Liver (tissue), 9 donors: Measurements from ENCODE around the gene NRK. TPM values are rescaled to one million over a fixed set of nuclear protein-coding genes. Genes with fewer than 3 reads are reported as not detected.

Experiments
- DNase-seq: peaks from one replicate; pipeline ENCODE4 v3.0.0-alpha.2; 2017; ENCODE audit warnings: low spot score
- H3K27ac ChIP-seq, 2 donors: one replicate each; pipeline ENCODE4 v1.7.0; 2013; ENCODE audit warnings: inconsistent platforms in 2 of 2, low read length in 2 of 2, control low read depth in 1 of 2, low read depth in 1 of 2, mild to moderate bottlenecking in 1 of 2
- H3K27me3 ChIP-seq, 4 donors: one replicate each; pipeline versions ENCODE4 v1.6.1 to v1.7.0; 2013; ENCODE audit warnings: low read length in 3 of 4, inconsistent platforms in 1 of 4, mild to moderate bottlenecking in 1 of 4, moderate library complexity in 1 of 4; ENCODE audit not compliant: control insufficient read depth in 4 of 4, insufficient read depth in 4 of 4
- H3K36me3 ChIP-seq, 4 donors: one replicate each; pipeline versions ENCODE4 v1.6.1 to v1.7.0; 2013; ENCODE audit warnings: low read length in 3 of 4, mild to moderate bottlenecking in 3 of 4, low read depth in 1 of 4, moderate library complexity in 1 of 4; ENCODE audit not compliant: control insufficient read depth in 4 of 4, insufficient read depth in 3 of 4
- H3K4me1 ChIP-seq, 4 donors: one replicate each; pipeline versions ENCODE4 v1.6.1 to v1.7.0; 2013; ENCODE audit warnings: low read length in 3 of 4, mild to moderate bottlenecking in 3 of 4, moderate library complexity in 1 of 4; ENCODE audit not compliant: control insufficient read depth in 4 of 4, insufficient read depth in 4 of 4
- H3K4me3 ChIP-seq, 3 donors: one replicate each; pipeline versions ENCODE4 v1.6.1 to v1.7.0; 2013; ENCODE audit warnings: low read length in 3 of 3, control low read depth in 1 of 3, low read depth in 1 of 3, mild to moderate bottlenecking in 1 of 3
- H3K9ac ChIP-seq, 2 donors: one replicate each; pipeline ENCODE4 v1.7.0; 2013; ENCODE audit warnings: low read length in 2 of 2, mild to moderate bottlenecking in 2 of 2, moderate library complexity in 2 of 2, control low read depth in 1 of 2, low read depth in 1 of 2
- H3K9me3 ChIP-seq, 4 donors: one replicate each; pipeline versions ENCODE4 v1.6.1 to v1.7.0; 2013; ENCODE audit warnings: low read length in 3 of 4; ENCODE audit not compliant: control insufficient read depth in 4 of 4
- ATF3 ChIP-seq: IDR thresholded peaks from 2 replicates; pipeline ENCODE4 v1.6.1; 2016; ENCODE audit warnings: antibody characterized with exemption
- CTCF ChIP-seq: fragments of 150-350 bp; IDR thresholded peaks from 2 replicates; pipeline ENCODE4 v1.5.1; 2017; ENCODE audit warnings: improper control_type of control experiment, low read depth, low read length; ENCODE audit not compliant: missing input control
- EGR1 ChIP-seq, 2 donors: IDR thresholded peaks; 2 replicates each; pipeline ENCODE4 v1.6.1; 2016 to 2018; ENCODE audit warnings: antibody characterized with exemption in 2 of 2, low read depth in 2 of 2
- FOXA1 ChIP-seq: IDR thresholded peaks from 2 replicates; pipeline ENCODE4 v1.6.1; 2016; ENCODE audit warnings: antibody characterized with exemption
- FOXA2 ChIP-seq: IDR thresholded peaks from 2 replicates; pipeline ENCODE4 v1.6.1; 2016; ENCODE audit warnings: antibody characterized with exemption
- GABPA ChIP-seq, 2 donors: IDR thresholded peaks in 1 of 2; conservative IDR thresholded peaks in 1 of 2; 2 replicates each; pipeline ENCODE4 v1.6.1; 2016; ENCODE audit warnings: antibody characterized with exemption in 2 of 2, mild to moderate bottlenecking in 1 of 2, moderate library complexity in 1 of 2
- HNF4A ChIP-seq, 2 donors: conservative IDR thresholded peaks; 2 replicates each; pipeline ENCODE4 v1.6.1; 2016; ENCODE audit warnings: antibody characterized with exemption in 2 of 2, mild to moderate bottlenecking in 2 of 2
- HNF4G ChIP-seq: IDR thresholded peaks from 2 replicates; pipeline ENCODE4 v1.6.1; 2016; ENCODE audit warnings: antibody characterized with exemption
- JUND ChIP-seq, 2 donors: IDR thresholded peaks; 2 replicates each; pipeline ENCODE4 v1.6.1; 2016; ENCODE audit warnings: antibody characterized with exemption in 2 of 2
- MAX ChIP-seq: IDR thresholded peaks from 2 replicates; pipeline ENCODE4 v1.6.1; 2016; ENCODE audit warnings: antibody characterized with exemption
- NR2F2 ChIP-seq: IDR thresholded peaks from 2 replicates; pipeline ENCODE4 v1.6.1; 2016; ENCODE audit warnings: antibody characterized with exemption
- RAD21 ChIP-seq, 2 donors: IDR thresholded peaks; 2 replicates each; pipeline ENCODE4 v1.6.1; 2016; ENCODE audit warnings: antibody characterized with exemption in 2 of 2, mild to moderate bottlenecking in 2 of 2
- REST ChIP-seq: IDR thresholded peaks from 2 replicates; pipeline ENCODE4 v1.6.1; 2016; ENCODE audit warnings: antibody characterized with exemption, mild to moderate bottlenecking
- RXRA ChIP-seq, 2 donors: IDR thresholded peaks; 2 replicates each; pipeline ENCODE4 v1.6.1; 2017 to 2018; ENCODE audit warnings: antibody characterized with exemption in 2 of 2, mild to moderate bottlenecking in 1 of 2
- SP1 ChIP-seq: IDR thresholded peaks from 2 replicates; pipeline ENCODE4 v1.6.1; 2018; ENCODE audit warnings: antibody characterized with exemption, mild to moderate bottlenecking
- TAF1 ChIP-seq: conservative IDR thresholded peaks from 2 replicates; pipeline ENCODE4 v1.6.1; 2016; ENCODE audit warnings: antibody characterized with exemption, mild to moderate bottlenecking
- YY1 ChIP-seq: IDR thresholded peaks from 2 replicates; pipeline ENCODE4 v1.6.1; 2016; ENCODE audit warnings: antibody characterized with exemption, mild to moderate bottlenecking
- ZBTB33 ChIP-seq: IDR thresholded peaks from 2 replicates; pipeline ENCODE4 v1.6.1; 2016; ENCODE audit warnings: antibody characterized with exemption
- WGBS: extraction: QIAGEN DNeasy Blood & Tissue Kit; methylation state at CpG from one replicate; pipeline ENCODE4 v1.1.7; 2013; 5-methylcytosine and 5-hydroxymethylcytosine counted together
- polyA plus RNA-seq, 2 donors: library from polyadenylated mRNA; stranded (reverse) in 1 of 2; unstranded in 1 of 2; fragments of 200-250 nt in 1 of 2; fragments of >200 nt in 1 of 2; fragmentation: Nextera tagmentation in 1 of 2; extraction: Ambion mirVana in 1 of 2; gene quantifications; one replicate each; pipeline versions ENCODE4 v1.2.1 to v1.2.3, GENCODE V29; 2013 to 2015
- total RNA-seq, 2 donors: library from RNA; depleted of rRNA; stranded (reverse); fragments of >200 nt; gene quantifications; one replicate each; pipeline ENCODE4 v1.2.3, GENCODE V29; 2014
- donor health status: healthy.
- donor health status: healthy.
- donor health status: healthy.
- donor health status: healthy.
- donor health status: healthy.

NRK gene
- total and polyA plus RNA-seq, 4 donors = 0.03 to 0.61 (median 0.08) TPM

- Histone ChIP-seq H3K9me3 (peaks cover 0 to 2% (median 0%) of the 10 kb centered on the region in 4 donors), H3K4me1 (peaks cover 0 to 9% (median 4%) of the 10 kb centered on the region in 4 donors), H3K9ac (no peak overlapping the region), H3K4me3 (no peak overlapping the region), H3K36me3 (no peaks in the 10 kb centered on the region), H3K27ac (no peak overlapping the region), H3K27me3 (peaks cover 0 to 11% (median 0%) of the 10 kb centered on the region in 4 donors)
- WGBS = 16% methylated on average over 17 of the region's 17 CpGs
- TF ChIP-seq YY1 (no peak), RAD21 (IDR thresholded peaks at IDR 0.05) (no peak), NR2F2 (no peak), JUND (IDR thresholded peaks at IDR 0.05) (no peak), EGR1 (IDR thresholded peaks at IDR 0.05; ENCODE audit: low read depth in 2 of 2) (no peak), SP1 (no peak), HNF4A (conservative IDR thresholded peaks at IDR 0.05) (no peak), ATF3 (no peak), MAX (no peak), HNF4G (no peak), GABPA (IDR thresholded peaks at IDR 0.05 in 1 of 2, conservative IDR thresholded peaks at IDR 0.05 in 1 of 2) (no peak), CTCF (no peak), FOXA1 (no peak)
- no peak for DNase-seq
Observed at GRCh38 chrX:105823092-105823455, 735 bp downstream of the NRK start.

- no peak overlapping the region for H3K27ac ChIP-seq
- TF ChIP-seq FOXA1 (no peak), NR2F2 (no peak), TAF1 (no peak), MAX (no peak), EGR1 (IDR thresholded peaks at IDR 0.05; ENCODE audit: low read depth in 2 of 2) (no peak), RAD21 (IDR thresholded peaks at IDR 0.05) (no peak), JUND (IDR thresholded peaks at IDR 0.05) (no peak), GABPA (IDR thresholded peaks at IDR 0.05 in 1 of 2, conservative IDR thresholded peaks at IDR 0.05 in 1 of 2) (no peak), SP1 (no peak), YY1 (no peak), ATF3 (no peak), FOXA2 (no peak), ZBTB33 (no peak), RXRA (IDR thresholded peaks at IDR 0.05) (no peak), HNF4A (conservative IDR thresholded peaks at IDR 0.05) (no peak), REST (no peak), CTCF (no peak), HNF4G (no peak)
- WGBS = 69% methylated on average over 1 of the region's 1 CpG
Observed at GRCh38 chrX:105829011-105829410, 6.7 kb downstream of the NRK start.

More at GRCh38 chrX:105829011-105829410, 6.7 kb downstream of the NRK start:
- H3K36me3 ChIP-seq = no peaks in the 10 kb centered on the region
- H3K27me3 ChIP-seq = no peaks in the 10 kb centered on the region
- no peak overlapping the region for H3K4me3 ChIP-seq
- DNase-seq = no peak
- H3K9ac ChIP-seq = no peak overlapping the region
- H3K4me1 ChIP-seq = no peaks in the 10 kb centered on the region
- H3K9me3 ChIP-seq = no peaks in the 10 kb centered on the region
